Stomach (tissue), 4 donors: Measurements from ENCODE around the gene DUS3L.

Experiments
- CTCF ChIP-seq, 7 experiments: fragments of 450-650 bp in 4 of 7; fragments of 200-600 bp in 3 of 7; sonication (generic) in 3 of 7; IDR thresholded peaks; one replicate each; pipeline ENCODE4 v1.5.1; 2016 to 2019; ENCODE audit warnings: antibody characterized with exemption in 7 of 7, control low read depth in 2 of 7, mild to moderate bottlenecking in 1 of 7
- POLR2A ChIP-seq, 4 donors: fragments of 450-650 bp; IDR thresholded peaks; one replicate each; pipeline ENCODE4 v1.6.1; 2016; ENCODE audit warnings: antibody characterized with exemption in 4 of 4, control low read depth in 2 of 4, mild to moderate bottlenecking in 1 of 4, moderate library complexity in 1 of 4
- POLR2AphosphoS5 ChIP-seq, 3 donors: sonication (generic); formaldehyde crosslinking; IDR thresholded peaks; one replicate each; pipeline ENCODE4 v1.6.1; 2016; ENCODE audit warnings: antibody characterized with exemption in 3 of 3

- no peak for TF ChIP-seq POLR2AphosphoS5 (IDR thresholded peaks at IDR 0.05)
- TF ChIP-seq POLR2A (IDR thresholded peaks at IDR 0.05), result no peak
- no peak for TF ChIP-seq CTCF (IDR thresholded peaks at IDR 0.05)
Measured at GRCh38 chr19:5820785-5821184, 29.8 kb upstream of the DUS3L start.
